Liver (tissue), 3 donors: Measurements from ENCODE around the gene RGMA.
"Not testable (repeated sequence)": the region's sequence is repeated elsewhere in the genome, so short reads cannot be mapped to it uniquely, and the experiment has no call there.

Source experiments
- CTCF ChIP-seq: fragments of 150-350 bp; IDR thresholded peaks from 2 replicates; pipeline ENCODE4 v1.5.1; 2017; ENCODE audit warnings: improper control_type of control experiment, low read depth, low read length; ENCODE audit not compliant: missing input control
- GABPA ChIP-seq, 2 donors: IDR thresholded peaks in 1 of 2; conservative IDR thresholded peaks in 1 of 2; 2 replicates each; pipeline ENCODE4 v1.6.1; 2016; ENCODE audit warnings: antibody characterized with exemption in 2 of 2, mild to moderate bottlenecking in 1 of 2, moderate library complexity in 1 of 2
- HNF4G ChIP-seq: IDR thresholded peaks from 2 replicates; pipeline ENCODE4 v1.6.1; 2016; ENCODE audit warnings: antibody characterized with exemption
- JUND ChIP-seq, 2 donors: IDR thresholded peaks; 2 replicates each; pipeline ENCODE4 v1.6.1; 2016; ENCODE audit warnings: antibody characterized with exemption in 2 of 2
- NR2F2 ChIP-seq: IDR thresholded peaks from 2 replicates; pipeline ENCODE4 v1.6.1; 2016; ENCODE audit warnings: antibody characterized with exemption
- RAD21 ChIP-seq, 2 donors: IDR thresholded peaks; 2 replicates each; pipeline ENCODE4 v1.6.1; 2016; ENCODE audit warnings: antibody characterized with exemption in 2 of 2, mild to moderate bottlenecking in 2 of 2
- REST ChIP-seq: IDR thresholded peaks from 2 replicates; pipeline ENCODE4 v1.6.1; 2016; ENCODE audit warnings: antibody characterized with exemption, mild to moderate bottlenecking
- RXRA ChIP-seq, 2 donors: IDR thresholded peaks; 2 replicates each; pipeline ENCODE4 v1.6.1; 2017 to 2018; ENCODE audit warnings: antibody characterized with exemption in 2 of 2, mild to moderate bottlenecking in 1 of 2
- TAF1 ChIP-seq: conservative IDR thresholded peaks from 2 replicates; pipeline ENCODE4 v1.6.1; 2016; ENCODE audit warnings: antibody characterized with exemption, mild to moderate bottlenecking
- YY1 ChIP-seq: IDR thresholded peaks from 2 replicates; pipeline ENCODE4 v1.6.1; 2016; ENCODE audit warnings: antibody characterized with exemption, mild to moderate bottlenecking
- ZBTB33 ChIP-seq: IDR thresholded peaks from 2 replicates; pipeline ENCODE4 v1.6.1; 2016; ENCODE audit warnings: antibody characterized with exemption
- TF ChIP-seq, protein P1 (sequence below): IDR thresholded peaks from 2 replicates; pipeline ENCODE4 v1.6.1; 2016; ENCODE audit warnings: antibody characterized with exemption
- donor health status: healthy.
- donor health status: healthy.

DNA sequence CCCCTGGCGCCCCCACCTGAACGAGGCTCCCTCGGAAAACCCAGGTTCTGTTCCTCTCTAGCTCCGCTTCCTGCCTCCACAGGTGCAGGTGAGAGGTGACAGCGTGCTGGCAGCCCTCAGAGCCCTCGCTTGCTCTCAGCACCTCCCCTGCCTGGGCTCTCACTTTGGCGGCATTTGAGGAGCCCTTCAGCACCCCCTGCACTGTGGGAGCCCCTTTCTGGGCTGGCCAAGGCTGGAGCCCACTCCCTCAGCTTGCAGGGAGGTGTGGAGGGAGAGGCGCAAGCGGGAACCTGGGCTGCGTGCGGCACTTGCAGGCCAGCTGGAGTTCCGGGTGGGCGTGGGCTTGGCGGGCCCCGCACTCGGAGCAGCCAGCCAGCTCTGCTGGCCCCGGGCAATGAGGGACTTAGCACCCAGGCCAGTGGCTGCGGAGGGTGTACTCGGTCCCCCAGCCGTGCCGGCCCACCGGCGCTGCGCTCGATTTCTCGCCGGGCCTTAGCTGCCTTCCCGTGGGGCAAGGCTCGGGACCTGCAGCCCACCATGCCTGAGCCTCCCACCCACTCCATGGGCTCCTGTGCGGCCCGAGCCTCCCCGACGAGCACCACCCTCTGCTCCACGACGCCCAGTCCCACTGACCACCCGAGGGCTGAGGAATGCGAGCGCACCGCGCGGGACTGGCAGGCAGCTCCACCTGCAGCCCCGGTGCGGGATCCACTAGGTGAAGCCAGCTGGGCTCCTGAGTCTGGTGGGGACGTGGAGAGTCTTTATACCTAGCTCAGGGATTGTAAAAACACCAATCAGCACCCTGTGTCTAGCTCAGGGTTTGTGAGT is 57.2 kb downstream of the RGMA start:
- not testable (repeated sequence) for TF ChIP-seq CTCF; YY1; JUND (IDR thresholded peaks at IDR 0.05); TAF1; REST; RAD21 (IDR thresholded peaks at IDR 0.05); ZBTB33; HNF4G; RXRA (IDR thresholded peaks at IDR 0.05); GABPA (IDR thresholded peaks at IDR 0.05 in 1 of 2, conservative IDR thresholded peaks at IDR 0.05 in 1 of 2); NR2F2
- TF ChIP-seq, protein P1, sequence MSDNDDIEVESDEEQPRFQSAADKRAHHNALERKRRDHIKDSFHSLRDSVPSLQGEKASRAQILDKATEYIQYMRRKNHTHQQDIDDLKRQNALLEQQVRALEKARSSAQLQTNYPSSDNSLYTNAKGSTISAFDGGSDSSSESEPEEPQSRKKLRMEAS = not testable (repeated sequence)
